ENCODE data around the gene SERPINE1.
"Not testable (repeated sequence)": the region's sequence is repeated elsewhere in the genome, so short reads cannot be mapped to it uniquely, and the experiment has no call there.

The SERPINE1 gene

DNA sequence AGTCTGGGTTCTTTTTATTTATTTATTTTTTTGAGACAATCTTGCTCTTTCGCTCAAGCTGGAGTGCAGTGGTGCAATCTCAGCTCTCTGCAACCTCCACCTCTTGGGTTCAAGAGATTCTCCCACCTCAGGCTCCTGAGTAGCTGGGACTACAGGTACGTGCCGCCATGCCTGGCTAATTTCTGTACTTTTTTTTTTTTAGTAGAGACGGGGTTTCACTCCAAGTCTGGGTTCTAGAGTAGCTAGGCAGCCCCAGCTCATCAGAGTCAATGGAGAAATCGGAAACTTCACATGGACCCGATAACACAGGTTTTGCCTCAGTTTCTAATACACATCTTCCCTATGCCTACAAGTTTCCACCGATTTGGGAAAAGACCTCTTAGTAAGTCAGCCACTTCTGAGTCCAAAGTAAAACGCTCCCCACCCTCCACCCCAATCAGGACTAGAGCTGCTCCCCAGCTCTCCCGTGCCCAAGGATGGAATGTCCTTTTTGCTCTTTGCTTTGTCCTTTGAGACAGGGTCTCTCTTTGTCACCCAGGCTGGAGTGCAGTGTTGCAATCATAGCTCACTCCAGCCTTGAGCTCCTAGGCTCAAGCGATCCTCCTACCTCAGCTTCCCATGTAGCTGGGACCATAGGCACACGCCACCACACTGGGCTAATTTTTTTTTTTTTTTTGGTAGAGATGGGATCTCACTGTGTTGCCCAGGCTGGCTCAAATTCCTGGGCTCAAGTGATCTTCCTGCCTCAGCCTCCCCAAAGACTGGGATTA, 3.8 kb upstream of the SERPINE1 start:
- in situ Hi-C loops (cut with MboI; ENCODE audit: low sequenced_read_pairs), result no loop called here
- Histone ChIP-seq H3K36me3 (replicated peaks) (no peaks in the 10 kb centered on the region), H3K27me3 (ENCODE audit: low read depth) (no peaks in the 10 kb centered on the region), H3K4me1 (peaks cover 3% of the 10 kb centered on the region; the same call in 1 of the 2 replicates), H3K9me3 (no peaks in the 10 kb centered on the region), H3K4me3 (no peak overlapping the region)
- DNase-seq (ENCODE audit: low spot score in 2 of 2), result no peak

DNA sequence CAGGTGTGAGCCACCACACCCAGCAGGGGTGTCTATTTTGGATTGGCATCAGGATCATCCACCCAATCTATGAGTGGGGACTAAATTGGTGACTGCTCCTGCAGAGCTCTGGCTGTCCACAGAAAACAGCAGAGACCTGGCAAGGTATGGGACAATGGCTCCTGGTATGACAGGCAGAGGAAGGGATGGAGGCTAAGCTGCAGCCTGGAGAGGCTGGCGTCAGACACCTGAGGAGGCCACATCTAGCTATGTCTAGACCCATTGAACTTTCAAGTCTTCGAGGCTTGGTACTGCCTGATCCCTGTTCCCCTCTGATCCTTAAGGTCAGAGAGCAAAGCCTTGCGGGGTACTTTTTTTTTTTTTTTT, 3.2 kb upstream of the SERPINE1 start:
- H3K4me3 ChIP-seq, result no peak overlapping the region
- no peaks in the 10 kb centered on the region for H3K27me3 ChIP-seq (ENCODE audit: low read depth)
- in situ Hi-C loops (cut with MboI; ENCODE audit: low sequenced_read_pairs), result no loop called here
- DNase-seq (ENCODE audit: low spot score in 2 of 2), result no peak
- H3K36me3 ChIP-seq (replicated peaks), result no peaks in the 10 kb centered on the region
- no peaks in the 10 kb centered on the region for H3K9me3 ChIP-seq
- peaks cover 3% of the 10 kb centered on the region; the same call in 1 of the 2 replicates for H3K4me1 ChIP-seq

DNA sequence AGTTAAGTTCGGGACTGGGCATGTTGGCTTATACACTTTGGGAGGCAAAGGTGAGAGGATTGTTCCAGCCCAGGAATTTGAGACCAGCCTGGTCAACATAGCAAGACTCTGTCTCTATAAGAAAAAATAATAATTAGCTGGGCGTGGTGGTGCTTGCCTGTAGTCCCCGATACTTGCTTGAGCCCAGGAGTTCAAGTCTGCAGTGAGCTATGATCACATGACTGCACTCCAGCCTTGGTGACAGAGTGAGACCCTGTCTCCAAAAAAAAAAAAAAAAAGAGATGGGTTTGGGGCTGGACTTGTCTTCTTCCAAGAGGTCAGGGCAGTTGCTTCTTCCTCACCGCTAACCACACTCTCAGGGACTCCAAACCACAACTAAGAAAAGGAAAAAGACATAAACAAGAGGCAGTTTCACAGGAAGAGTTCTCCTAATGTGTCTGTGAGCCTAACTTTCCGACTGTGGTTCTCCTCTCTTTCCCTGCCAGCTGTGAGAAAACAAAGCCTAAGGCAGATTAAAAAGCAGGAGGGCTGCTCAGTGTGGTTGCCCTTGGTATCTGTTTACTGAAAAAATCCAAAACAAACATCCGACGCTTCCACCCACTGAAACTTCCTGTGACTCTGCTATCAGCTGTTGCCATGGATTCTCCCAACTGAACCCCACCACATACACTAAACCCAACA, 2.4 kb upstream of the SERPINE1 start:
- DNase-seq (ENCODE audit: low spot score in 2 of 2), result no peak
- peaks cover 3% of the 10 kb centered on the region; the same call in 1 of the 2 replicates for H3K4me1 ChIP-seq
- in situ Hi-C loops (cut with MboI; ENCODE audit: low sequenced_read_pairs), result loop anchor here (25.0 kb wide), 1 partner anchor 1138 kb away; no protein-coding TSS in a partner anchor
- H3K9me3 ChIP-seq, result no peaks in the 10 kb centered on the region
- H3K36me3 ChIP-seq (replicated peaks), result no peaks in the 10 kb centered on the region
- H3K27me3 ChIP-seq (ENCODE audit: low read depth), result no peaks in the 10 kb centered on the region
- no peak overlapping the region for H3K4me3 ChIP-seq

DNA sequence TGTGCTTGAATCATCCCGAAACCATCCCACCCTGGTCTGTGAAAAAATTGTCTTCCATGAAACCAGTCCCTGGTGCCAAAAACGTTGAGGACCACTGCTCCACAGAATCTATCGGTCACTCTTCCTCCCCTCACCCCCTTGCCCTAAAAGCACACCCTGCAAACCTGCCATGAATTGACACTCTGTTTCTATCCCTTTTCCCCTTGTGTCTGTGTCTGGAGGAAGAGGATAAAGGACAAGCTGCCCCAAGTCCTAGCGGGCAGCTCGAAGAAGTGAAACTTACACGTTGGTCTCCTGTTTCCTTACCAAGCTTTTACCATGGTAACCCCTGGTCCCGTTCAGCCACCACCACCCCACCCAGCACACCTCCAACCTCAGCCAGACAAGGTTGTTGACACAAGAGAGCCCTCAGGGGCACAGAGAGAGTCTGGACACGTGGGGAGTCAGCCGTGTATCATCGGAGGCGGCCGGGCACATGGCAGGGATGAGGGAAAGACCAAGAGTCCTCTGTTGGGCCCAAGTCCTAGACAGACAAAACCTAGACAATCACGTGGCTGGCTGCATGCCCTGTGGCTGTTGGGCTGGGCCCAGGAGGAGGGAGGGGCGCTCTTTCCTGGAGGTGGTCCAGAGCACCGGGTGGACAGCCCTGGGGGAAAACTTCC, 784 bp upstream of the SERPINE1 start:
- Histone ChIP-seq H3K36me3 (replicated peaks) (no peaks in the 10 kb centered on the region), H3K9me3 (no peaks in the 10 kb centered on the region), H3K4me1 (peaks cover 3% of the 10 kb centered on the region; the same call in 1 of the 2 replicates), H3K4me3 (no peak overlapping the region), H3K27me3 (ENCODE audit: low read depth) (no peaks in the 10 kb centered on the region)
- DNase-seq (ENCODE audit: low spot score in 2 of 2), result peak in 1 of 2 experiments; percentile 19
- in situ Hi-C loops (cut with MboI; ENCODE audit: low sequenced_read_pairs), result loop anchor here (25.0 kb wide), 1 partner anchor 1136 kb away; no protein-coding TSS in a partner anchor

DNA sequence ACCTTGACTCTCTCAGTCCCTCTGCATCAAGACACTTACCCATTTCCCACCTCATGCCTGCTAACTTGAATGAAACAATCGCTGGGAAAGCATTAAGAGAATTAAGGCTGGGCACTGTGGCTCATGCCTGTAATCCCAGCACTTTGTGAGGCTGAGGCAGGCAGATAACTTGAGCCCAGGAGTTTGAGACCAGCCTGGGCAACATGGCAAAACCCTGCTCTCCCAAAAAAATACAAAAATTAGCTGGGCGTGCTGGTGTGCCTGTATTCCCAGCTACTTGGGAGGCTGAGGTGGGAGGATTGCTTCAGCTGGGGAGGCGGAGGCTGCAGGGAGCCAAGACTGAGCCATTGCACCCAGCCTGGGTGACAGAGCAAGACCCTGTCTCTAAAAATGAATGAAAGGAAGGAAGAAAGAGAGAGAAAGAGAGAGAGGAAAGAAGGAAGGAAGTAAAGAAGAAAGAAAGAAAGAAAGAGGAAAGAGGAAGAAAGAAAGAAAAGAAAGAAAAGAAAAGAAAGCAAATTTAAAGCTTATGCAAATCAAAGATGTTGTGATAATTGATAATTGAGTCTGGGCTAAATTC, 646 bp downstream of the SERPINE1 start:
- Histone ChIP-seq H3K4me3 (no peak overlapping the region), H3K27me3 (ENCODE audit: low read depth) (no peaks in the 10 kb centered on the region), H3K4me1 (peaks cover 3% of the 10 kb centered on the region; the same call in 1 of the 2 replicates), H3K9me3 (no peaks in the 10 kb centered on the region), H3K36me3 (replicated peaks) (no peaks in the 10 kb centered on the region)
- no peak for DNase-seq (ENCODE audit: low spot score in 2 of 2)
- in situ Hi-C loops (cut with MboI; ENCODE audit: low sequenced_read_pairs), result loop anchor here (25.0 kb wide), 1 partner anchor 1135 kb away; no protein-coding TSS in a partner anchor

DNA sequence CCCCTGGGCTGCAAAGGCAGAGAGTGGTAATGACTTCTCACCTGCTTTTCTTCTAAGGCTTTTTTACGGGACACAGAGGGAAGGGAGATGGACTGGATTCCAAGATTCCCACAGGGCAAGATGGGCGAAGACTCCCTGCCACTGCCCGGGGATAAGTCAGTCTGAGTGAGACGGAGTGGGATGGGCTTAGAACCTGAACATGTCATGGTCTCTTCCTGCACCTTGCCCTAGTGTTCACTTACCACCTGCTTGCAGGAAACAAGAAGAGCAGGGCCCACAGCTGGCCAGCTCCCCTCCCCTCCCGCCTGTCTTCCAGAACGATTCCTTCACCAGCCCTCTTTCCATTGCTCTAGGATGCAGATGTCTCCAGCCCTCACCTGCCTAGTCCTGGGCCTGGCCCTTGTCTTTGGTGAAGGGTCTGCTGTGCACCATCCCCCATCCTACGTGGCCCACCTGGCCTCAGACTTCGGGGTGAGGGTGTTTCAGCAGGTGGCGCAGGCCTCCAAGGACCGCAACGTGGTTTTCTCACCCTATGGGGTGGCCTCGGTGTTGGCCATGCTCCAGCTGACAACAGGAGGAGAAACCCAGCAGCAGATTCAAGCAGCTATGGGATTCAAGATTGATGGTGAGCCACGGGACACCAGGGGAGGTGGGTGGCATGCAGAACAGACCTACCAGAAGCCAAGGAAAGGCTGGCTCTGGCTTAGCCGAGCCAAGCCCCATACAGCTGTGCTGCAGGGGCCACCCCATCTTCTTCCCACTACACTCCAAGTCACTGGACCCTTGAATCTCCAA, 1.3 kb downstream of the SERPINE1 start:
- no peaks in the 10 kb centered on the region for H3K27me3 ChIP-seq (ENCODE audit: low read depth)
- H3K36me3 ChIP-seq (replicated peaks), result no peaks in the 10 kb centered on the region
- no peaks in the 10 kb centered on the region for H3K9me3 ChIP-seq
- peaks cover 3% of the 10 kb centered on the region; the same call in 1 of the 2 replicates for H3K4me1 ChIP-seq
- in situ Hi-C loops (cut with MboI; ENCODE audit: low sequenced_read_pairs), result loop anchor here (25.0 kb wide), 1 partner anchor 1134 kb away; no protein-coding TSS in a partner anchor
- H3K4me3 ChIP-seq, result no peak overlapping the region
- DNase-seq (ENCODE audit: low spot score in 2 of 2), result no peak

DNA sequence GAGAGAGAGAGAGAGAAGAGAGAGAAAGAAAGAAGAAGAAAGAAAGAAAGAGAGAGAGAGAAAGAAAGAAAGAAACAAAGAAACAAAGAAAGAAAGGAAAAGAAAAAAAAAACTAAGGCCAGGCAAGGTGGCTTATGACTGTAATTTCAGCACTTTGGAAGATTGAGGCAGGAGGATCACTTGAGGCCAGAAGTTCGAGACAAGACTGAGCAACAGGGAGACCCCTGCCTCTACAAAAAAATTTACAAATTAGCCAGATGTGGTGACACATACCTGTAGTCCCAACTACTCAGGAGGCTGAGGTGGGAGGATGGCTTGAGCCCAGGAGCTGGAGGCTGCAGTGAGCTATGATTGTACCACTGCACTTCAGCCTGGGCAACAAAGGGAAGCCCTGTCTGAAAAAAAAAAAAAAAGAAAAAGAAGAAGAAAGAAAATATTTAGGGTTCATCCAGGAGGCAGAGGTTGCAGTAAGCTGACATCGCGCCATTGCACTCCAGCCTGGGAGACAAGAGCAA, 2.8 kb downstream of the SERPINE1 start:
- Histone ChIP-seq H3K4me3 (no peak overlapping the region), H3K9me3 (no peaks in the 10 kb centered on the region)

DNA sequence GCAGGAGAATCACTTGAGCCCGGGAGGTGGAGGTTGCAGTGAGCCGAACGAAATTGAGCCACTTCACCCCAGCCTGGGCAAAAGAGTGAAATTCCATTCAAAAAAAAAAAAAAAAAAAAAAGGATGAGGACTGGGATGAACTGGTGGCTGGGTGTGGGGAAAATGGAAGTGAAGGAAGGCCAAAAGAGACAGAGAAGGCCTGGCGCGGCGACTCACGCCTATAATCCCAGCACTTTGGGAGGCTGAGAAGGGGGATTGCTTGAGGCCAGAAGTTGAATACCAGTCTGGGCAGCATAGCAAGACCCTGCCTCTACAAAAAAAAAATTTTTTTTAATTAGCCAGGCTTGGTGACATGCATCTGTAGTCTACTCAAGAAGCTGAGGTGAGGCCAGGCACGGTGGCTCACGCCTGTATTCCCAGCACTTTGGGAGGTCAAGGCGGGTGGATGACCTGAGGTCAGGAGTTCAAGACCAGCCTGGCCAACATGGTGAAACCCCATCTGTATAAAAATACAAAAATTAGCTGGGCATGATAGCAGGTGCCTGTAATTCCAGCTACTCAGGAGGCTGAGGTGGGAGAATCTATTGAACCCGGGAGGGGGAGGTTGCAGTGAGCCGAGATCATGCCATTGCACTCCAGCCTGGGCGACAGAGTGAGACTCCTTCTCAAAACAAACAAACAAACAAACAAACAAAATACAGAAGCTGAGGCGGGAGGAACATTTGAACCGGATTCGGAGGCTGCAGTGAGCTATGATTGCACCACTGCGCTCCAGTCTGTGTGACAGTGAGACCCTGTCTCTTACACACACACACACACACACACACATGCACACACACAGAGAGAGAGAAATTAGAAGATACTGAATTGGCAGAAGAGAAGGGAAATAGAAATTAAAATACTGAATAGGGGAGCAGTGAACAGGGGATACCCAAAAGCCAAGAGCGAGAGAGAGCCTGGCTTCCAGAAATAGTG, 6.0 kb downstream of the SERPINE1 start:
- not testable (repeated sequence) for H3K36me3 ChIP-seq (replicated peaks)
- in situ Hi-C loops (cut with MboI; ENCODE audit: low sequenced_read_pairs), result loop anchor here (25.0 kb wide), 1 partner anchor 1129 kb away; no protein-coding TSS in a partner anchor

More for the DNA sequence above, 2.8 kb downstream of the SERPINE1 start:
- in situ Hi-C loops (cut with MboI; ENCODE audit: low sequenced_read_pairs), result loop anchor here (25.0 kb wide), 1 partner anchor 1133 kb away; no protein-coding TSS in a partner anchor
- no peak for DNase-seq (ENCODE audit: low spot score in 2 of 2)
- Histone ChIP-seq H3K27me3 (ENCODE audit: low read depth) (no peaks in the 10 kb centered on the region), H3K36me3 (replicated peaks) (no peaks in the 10 kb centered on the region), H3K4me1 (peaks cover 3% of the 10 kb centered on the region; the same call in 1 of the 2 replicates)

DNA sequence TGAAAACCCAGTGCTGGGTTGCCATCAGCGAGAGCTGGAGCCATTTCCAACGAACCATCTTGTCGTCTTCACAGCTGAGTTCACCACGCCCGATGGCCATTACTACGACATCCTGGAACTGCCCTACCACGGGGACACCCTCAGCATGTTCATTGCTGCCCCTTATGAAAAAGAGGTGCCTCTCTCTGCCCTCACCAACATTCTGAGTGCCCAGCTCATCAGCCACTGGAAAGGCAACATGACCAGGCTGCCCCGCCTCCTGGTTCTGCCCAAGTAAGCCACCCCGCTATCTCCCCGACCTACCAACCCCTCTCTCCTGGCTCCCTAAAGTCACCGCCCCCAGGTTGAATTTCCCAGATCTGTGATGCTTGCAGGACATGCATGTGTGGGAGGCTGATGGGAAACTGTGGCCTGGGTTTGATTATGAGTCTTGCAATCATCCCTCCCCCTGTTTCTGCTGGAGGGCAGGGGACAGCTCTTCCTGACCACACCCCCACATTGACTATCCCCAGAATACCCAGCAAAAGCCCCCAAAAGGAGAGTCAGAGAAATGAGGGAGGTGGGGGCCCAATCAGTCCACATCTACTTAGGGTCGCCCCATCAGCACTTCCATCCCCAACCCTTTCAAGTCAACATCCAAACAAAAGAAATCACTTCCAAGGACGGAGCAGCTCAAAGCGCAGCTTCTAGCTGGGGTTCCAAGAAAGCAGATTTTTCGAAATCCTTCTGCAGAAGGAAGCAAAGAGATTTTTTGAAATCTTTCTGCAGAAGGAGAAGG, 6.9 kb downstream of the SERPINE1 start:
- DNase-seq (ENCODE audit: low spot score in 2 of 2), result no peak
- no peaks in the 10 kb centered on the region; the same call in 1 of the 2 replicates for H3K27me3 ChIP-seq (ENCODE audit: low read depth)
- no peak overlapping the region for H3K4me3 ChIP-seq
- H3K4me1 ChIP-seq, result peaks cover 5% of the 10 kb centered on the region; the same call in 1 of the 2 replicates
- in situ Hi-C loops (cut with MboI; ENCODE audit: low sequenced_read_pairs), result loop anchor here (25.0 kb wide), 1 partner anchor 1128 kb away; no protein-coding TSS in a partner anchor
- no peaks in the 10 kb centered on the region for H3K9me3 ChIP-seq
- H3K36me3 ChIP-seq (replicated peaks), result no peaks in the 10 kb centered on the region

More for the DNA sequence above, 6.0 kb downstream of the SERPINE1 start:
- DNase-seq (ENCODE audit: low spot score in 2 of 2); H3K4me3 ChIP-seq; H3K27me3 ChIP-seq (ENCODE audit: low read depth); H3K9me3 ChIP-seq; H3K4me1 ChIP-seq: not testable (repeated sequence)

DNA sequence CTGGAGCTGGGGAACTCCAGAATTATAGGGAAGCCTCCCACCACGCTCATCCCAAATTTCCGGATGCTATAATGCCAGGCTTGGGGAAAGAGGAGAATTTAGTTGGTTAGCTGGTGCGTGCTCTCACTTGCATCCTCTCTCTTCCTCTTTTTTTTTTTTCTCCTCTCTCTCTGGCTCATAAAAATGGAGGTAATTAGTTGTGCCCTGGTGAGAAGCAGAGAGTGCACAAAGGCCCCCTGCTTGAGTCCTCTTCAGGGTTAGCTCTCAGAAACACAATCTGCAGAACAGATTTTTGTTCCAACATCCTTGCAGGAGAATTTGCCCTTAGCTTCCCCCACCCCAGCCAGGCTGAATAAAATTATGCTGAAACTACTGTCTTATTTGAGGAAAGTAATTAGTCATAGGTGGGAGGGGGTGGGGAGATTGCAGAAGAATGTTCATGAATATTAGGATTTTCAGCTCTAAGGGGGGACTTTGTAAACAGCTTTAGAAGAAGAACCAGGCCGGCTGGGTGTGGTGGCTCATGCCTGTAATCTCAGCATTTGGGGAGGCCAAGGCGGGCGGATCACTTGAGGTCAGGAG, 7.6 kb downstream of the SERPINE1 start:
- Histone ChIP-seq H3K27me3 (ENCODE audit: low read depth) (no peaks in the 10 kb centered on the region; the same call in 1 of the 2 replicates), H3K36me3 (replicated peaks) (no peaks in the 10 kb centered on the region), H3K4me3 (no peak overlapping the region), H3K4me1 (peaks cover 5% of the 10 kb centered on the region; the same call in 1 of the 2 replicates), H3K9me3 (no peaks in the 10 kb centered on the region)
- in situ Hi-C loops (cut with MboI; ENCODE audit: low sequenced_read_pairs), result loop anchor here (25.0 kb wide), 1 partner anchor 1128 kb away; no protein-coding TSS in a partner anchor
- no peak for DNase-seq (ENCODE audit: low spot score in 2 of 2)
